ENCODE data around the gene HCN1. TPM values are rescaled to one million over a fixed set of nuclear protein-coding genes. Genes with fewer than 3 reads are reported as not detected.

HCN1 gene
- total and polyA plus RNA-seq, 2 donors from 2014 or later: not detected

DNA sequence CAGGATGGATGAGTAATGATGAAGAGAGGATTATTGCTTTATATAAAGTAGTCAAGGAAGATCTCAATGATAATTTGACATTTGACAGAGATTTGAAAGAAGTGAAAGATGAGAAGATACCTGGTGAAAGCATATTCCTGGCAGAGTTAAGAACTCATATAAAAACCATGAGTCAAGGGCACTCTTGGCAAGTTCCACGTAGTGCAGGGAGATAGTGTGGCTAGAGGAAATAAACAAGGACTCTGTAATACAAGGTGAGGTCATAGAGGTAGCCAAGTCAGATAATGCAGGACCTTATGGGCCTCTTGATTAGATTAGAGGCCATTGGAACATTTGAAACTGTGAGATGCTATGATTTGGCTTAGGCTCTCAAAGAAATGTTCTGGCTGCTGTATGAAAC lies 72.3 kb downstream of the HCN1 start:
- intact Hi-C loops (cut with DNase I): no loop called here
- TF ChIP-seq, protein P1, sequence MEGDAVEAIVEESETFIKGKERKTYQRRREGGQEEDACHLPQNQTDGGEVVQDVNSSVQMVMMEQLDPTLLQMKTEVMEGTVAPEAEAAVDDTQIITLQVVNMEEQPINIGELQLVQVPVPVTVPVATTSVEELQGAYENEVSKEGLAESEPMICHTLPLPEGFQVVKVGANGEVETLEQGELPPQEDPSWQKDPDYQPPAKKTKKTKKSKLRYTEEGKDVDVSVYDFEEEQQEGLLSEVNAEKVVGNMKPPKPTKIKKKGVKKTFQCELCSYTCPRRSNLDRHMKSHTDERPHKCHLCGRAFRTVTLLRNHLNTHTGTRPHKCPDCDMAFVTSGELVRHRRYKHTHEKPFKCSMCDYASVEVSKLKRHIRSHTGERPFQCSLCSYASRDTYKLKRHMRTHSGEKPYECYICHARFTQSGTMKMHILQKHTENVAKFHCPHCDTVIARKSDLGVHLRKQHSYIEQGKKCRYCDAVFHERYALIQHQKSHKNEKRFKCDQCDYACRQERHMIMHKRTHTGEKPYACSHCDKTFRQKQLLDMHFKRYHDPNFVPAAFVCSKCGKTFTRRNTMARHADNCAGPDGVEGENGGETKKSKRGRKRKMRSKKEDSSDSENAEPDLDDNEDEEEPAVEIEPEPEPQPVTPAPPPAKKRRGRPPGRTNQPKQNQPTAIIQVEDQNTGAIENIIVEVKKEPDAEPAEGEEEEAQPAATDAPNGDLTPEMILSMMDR (IDR thresholded peaks at IDR 0.05; ENCODE audit: borderline replicate concordance, extremely low read depth, insufficient read depth): no peak
- FAIRE-seq: no peak

DNA sequence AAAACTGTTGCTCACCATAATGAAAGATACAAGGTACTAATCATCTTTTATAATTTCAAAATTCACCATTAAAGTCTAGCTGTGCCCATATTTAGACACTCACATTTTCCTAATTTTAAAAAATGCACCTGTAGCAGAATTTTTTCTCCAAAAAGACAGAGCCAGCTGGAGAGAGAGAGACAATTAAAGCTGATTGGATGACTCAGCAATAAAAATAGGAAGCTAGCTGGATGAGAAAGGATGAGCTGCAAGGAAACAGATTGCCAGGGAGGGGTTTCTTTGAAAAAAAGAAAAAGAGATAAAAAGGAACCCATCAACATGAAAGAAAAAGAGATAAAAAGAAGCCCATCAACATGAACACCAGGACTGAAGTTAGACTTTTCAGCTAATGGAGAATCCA lies 73.8 kb downstream of the HCN1 start:
- intact Hi-C loops (cut with DNase I): no loop called here
- FAIRE-seq: no peak
- no peaks in the 10 kb centered on the region for H3K9me3 ChIP-seq (ENCODE audit: control insufficient read depth in 2 of 3, insufficient read depth in 1 of 3, low read length in 3 of 3)
- no peak overlapping the region for H3K27ac ChIP-seq (ENCODE audit: low read depth in 2 of 2, low read length in 2 of 2)
- no peaks in the 10 kb centered on the region for H3K27me3 ChIP-seq (ENCODE audit: control insufficient read depth, insufficient read depth, low read length)
- H3K4me3 ChIP-seq (ENCODE audit: low read length in 3 of 3): no peak overlapping the region
- H3K9ac ChIP-seq (ENCODE audit: low read length in 3 of 3): no peak overlapping the region
- no peaks in the 10 kb centered on the region for H3K4me1 ChIP-seq (ENCODE audit: control insufficient read depth in 2 of 3, insufficient read depth in 2 of 3, low read depth in 1 of 3, low read length in 3 of 3)
- TF ChIP-seq, protein P1 (IDR thresholded peaks at IDR 0.05; ENCODE audit: borderline replicate concordance, extremely low read depth, insufficient read depth): no peak
- no peak for DNase-seq
- H3K36me3 ChIP-seq (ENCODE audit: control insufficient read depth in 2 of 3, insufficient read depth in 3 of 3, low read length in 3 of 3): no peaks in the 10 kb centered on the region

More for the DNA sequence above, 72.3 kb downstream of the HCN1 start:
- Histone ChIP-seq H3K9me3 (ENCODE audit: control insufficient read depth in 2 of 3, insufficient read depth in 1 of 3, low read length in 3 of 3) (no peaks in the 10 kb centered on the region), H3K4me1 (ENCODE audit: control insufficient read depth in 2 of 3, insufficient read depth in 2 of 3, low read depth in 1 of 3, low read length in 3 of 3) (no peaks in the 10 kb centered on the region), H3K4me3 (ENCODE audit: low read length in 3 of 3) (no peak overlapping the region), H3K27ac (ENCODE audit: low read depth in 2 of 2, low read length in 2 of 2) (no peak overlapping the region), H3K9ac (ENCODE audit: low read length in 3 of 3) (no peak overlapping the region), H3K36me3 (ENCODE audit: control insufficient read depth in 2 of 3, insufficient read depth in 3 of 3, low read length in 3 of 3) (no peaks in the 10 kb centered on the region), H3K27me3 (ENCODE audit: control insufficient read depth, insufficient read depth, low read length) (no peaks in the 10 kb centered on the region)
- no peak for DNase-seq

DNA sequence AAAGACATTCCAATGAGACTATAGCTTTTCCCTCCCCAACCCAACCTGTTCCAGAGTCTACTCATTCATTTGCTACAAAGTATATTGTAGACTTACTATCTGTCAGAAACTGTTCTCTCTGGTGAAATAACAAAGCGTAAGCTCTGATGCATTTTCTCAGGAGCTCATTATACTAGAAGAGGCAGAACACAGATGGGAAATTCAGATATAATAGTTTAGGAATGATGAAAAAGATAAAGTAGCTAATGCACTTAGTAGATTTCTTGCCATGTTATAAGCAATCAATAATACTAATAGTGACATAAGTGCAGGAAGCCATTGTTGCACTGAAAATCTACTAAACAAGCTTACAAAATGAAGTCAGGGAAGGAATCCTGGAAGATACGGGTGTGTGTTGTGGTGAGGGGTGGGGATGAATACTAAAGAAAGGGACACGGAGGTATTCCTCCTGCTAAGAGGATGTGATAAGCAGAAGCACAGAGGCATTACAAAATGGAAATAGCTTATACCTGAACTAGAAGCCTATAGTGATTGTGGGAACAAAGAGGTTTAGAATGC lies 78.2 kb downstream of the HCN1 start:
- Histone ChIP-seq H3K9ac (ENCODE audit: low read length in 3 of 3) (no peak overlapping the region), H3K9me3 (ENCODE audit: control insufficient read depth in 2 of 3, insufficient read depth in 1 of 3, low read length in 3 of 3) (no peaks in the 10 kb centered on the region), H3K4me1 (ENCODE audit: control insufficient read depth in 2 of 3, insufficient read depth in 2 of 3, low read depth in 1 of 3, low read length in 3 of 3) (no peaks in the 10 kb centered on the region), H3K27ac (ENCODE audit: low read depth in 2 of 2, low read length in 2 of 2) (no peak overlapping the region), H3K27me3 (ENCODE audit: control insufficient read depth, insufficient read depth, low read length) (no peaks in the 10 kb centered on the region), H3K36me3 (ENCODE audit: control insufficient read depth in 2 of 3, insufficient read depth in 3 of 3, low read length in 3 of 3) (no peaks in the 10 kb centered on the region), H3K4me3 (ENCODE audit: low read length in 3 of 3) (no peak overlapping the region)
- intact Hi-C loops (cut with DNase I): no loop called here
- no peak for DNase-seq
- TF ChIP-seq, protein P1 (IDR thresholded peaks at IDR 0.05; ENCODE audit: borderline replicate concordance, extremely low read depth, insufficient read depth): no peak
- no peak for FAIRE-seq

DNA sequence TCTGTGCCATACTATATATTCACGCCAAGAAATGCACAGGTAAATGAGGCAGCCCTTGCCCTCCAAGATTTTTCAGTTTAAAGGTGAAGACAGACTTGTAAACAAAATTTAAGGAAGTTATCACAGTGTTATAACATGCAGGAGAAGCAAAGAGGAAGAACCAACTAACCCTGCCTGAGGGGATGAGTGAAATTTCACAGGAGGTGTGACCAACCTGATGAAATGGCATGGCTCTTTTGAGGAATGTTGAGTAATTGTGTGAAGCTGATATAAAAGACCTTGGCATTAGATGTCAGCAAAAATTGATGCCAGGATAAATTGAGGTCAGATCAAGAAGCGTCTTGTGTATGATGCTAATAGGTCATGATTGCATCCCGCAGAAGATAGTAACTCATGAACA lies 86.5 kb downstream of the HCN1 start:
- no peak for FAIRE-seq
- Histone ChIP-seq H3K9ac (ENCODE audit: low read length in 3 of 3) (no peak overlapping the region), H3K27ac (ENCODE audit: low read depth in 2 of 2, low read length in 2 of 2) (no peak overlapping the region), H3K36me3 (ENCODE audit: control insufficient read depth in 2 of 3, insufficient read depth in 3 of 3, low read length in 3 of 3) (no peaks in the 10 kb centered on the region), H3K4me3 (ENCODE audit: low read length in 3 of 3) (no peak overlapping the region), H3K9me3 (ENCODE audit: control insufficient read depth in 2 of 3, insufficient read depth in 1 of 3, low read length in 3 of 3) (no peaks in the 10 kb centered on the region), H3K27me3 (ENCODE audit: control insufficient read depth, insufficient read depth, low read length) (no peaks in the 10 kb centered on the region), H3K4me1 (ENCODE audit: control insufficient read depth in 2 of 3, insufficient read depth in 2 of 3, low read depth in 1 of 3, low read length in 3 of 3) (no peaks in the 10 kb centered on the region)
- no peak for DNase-seq
- intact Hi-C loops (cut with DNase I): no loop called here
- TF ChIP-seq, protein P1 (IDR thresholded peaks at IDR 0.05; ENCODE audit: borderline replicate concordance, extremely low read depth, insufficient read depth): no peak
